Heart left ventricle (tissue), 16 donors: ENCODE measurements around the gene PCDHB6. TPM values are rescaled to one million over a fixed set of nuclear protein-coding genes. Genes with fewer than 3 reads are reported as not detected.
A peak's percentile ranks its signal among the peaks of the same experiment; 100 is the strongest.
"Not testable (repeated sequence)": the region's sequence is repeated elsewhere in the genome, so short reads cannot be mapped to it uniquely, and the experiment has no call there.

Experiments used
- ATAC-seq, 4 donors: fragments of 200-7000 bp; cut with Tn5 transposase; one replicate each; pipeline ENCODE4 v1.9.1; 2020 to 2022; ENCODE audit warnings: moderate library complexity in 4 of 4, mild to moderate bottlenecking in 3 of 4, moderate number of reproducible peaks in 1 of 4
- DNase-seq, 5 donors: peaks; one replicate each; pipeline ENCODE4 v3.0.0-alpha.2; 2020
- H3K27ac ChIP-seq, 12 donors: fragments of 200-600 bp; sonication (generic) in 4 of 12; one replicate each; pipeline versions ENCODE4 v1.5.0 to v1.8.0; 2016 to 2022; ENCODE audit warnings: mild to moderate bottlenecking in 2 of 12
- H3K27me3 ChIP-seq, 9 donors: fragments of 200-600 bp; sonication (generic) in 2 of 9; one replicate each; pipeline versions ENCODE4 v1.5.1 to v1.8.0; 2016 to 2022; ENCODE audit warnings: mild to moderate bottlenecking in 3 of 9
- H3K36me3 ChIP-seq, 9 donors: fragments of 200-600 bp; sonication (generic) in 2 of 9; one replicate each; pipeline versions ENCODE4 v1.5.0 to v1.8.0; 2018 to 2022; ENCODE audit warnings: mild to moderate bottlenecking in 2 of 9
- H3K4me1 ChIP-seq, 12 donors: fragments of 200-600 bp; sonication (generic) in 4 of 12; one replicate each; pipeline versions ENCODE4 v1.5.0 to v1.8.0; 2016 to 2022; ENCODE audit warnings: mild to moderate bottlenecking in 3 of 12
- H3K4me3 ChIP-seq, 12 donors: fragments of 200-600 bp; sonication (generic) in 4 of 12; one replicate each; pipeline versions ENCODE4 v1.5.0 to v1.8.0; 2017 to 2022; ENCODE audit warnings: mild to moderate bottlenecking in 9 of 12, moderate library complexity in 4 of 12
- H3K9me3 ChIP-seq, 12 donors: fragments of 200-600 bp; sonication (generic) in 4 of 12; one replicate each; pipeline versions ENCODE4 v1.5.0 to v1.8.0; 2016 to 2022; ENCODE audit warnings: mild to moderate bottlenecking in 1 of 12
- CTCF ChIP-seq, 12 donors: fragments of 200-600 bp; sonication (generic) in 4 of 12; IDR thresholded peaks; one replicate each; pipeline versions ENCODE4 v1.5.0 to v1.8.0; 2018 to 2022; ENCODE audit warnings: antibody characterized with exemption in 12 of 12, mild to moderate bottlenecking in 5 of 12
- POLR2A ChIP-seq, 2 donors: fragments of 450-650 bp; IDR thresholded peaks; one replicate each; pipeline ENCODE4 v1.6.1; 2017; ENCODE audit warnings: antibody characterized with exemption in 2 of 2, mild to moderate bottlenecking in 2 of 2, moderate library complexity in 2 of 2
- WGBS, 4 donors: extraction: QIAGEN DNeasy Blood & Tissue Kit in 2 of 4; methylation state at CpG; one replicate each; pipeline versions ENCODE4 v1.1.5 to v1.1.7; 2013 to 2018; 5-methylcytosine and 5-hydroxymethylcytosine counted together
- intact Hi-C, 10 donors: fragments of 100-400 bp; cut with DNase I; formaldehyde crosslinking; loops; one replicate each; pipeline versions ENCODE4 v1.11.1 to v1.14.2; 2022
- polyA plus RNA-seq, 2 donors: library from polyadenylated mRNA; stranded (reverse); fragments of 200-250 nt; gene quantifications; one replicate each; pipeline ENCODE4 v1.2.3, GENCODE V29; 2013
- total RNA-seq, 9 donors: library from RNA; depleted of rRNA in 2 of 9; stranded (reverse); fragments of >200 nt in 2 of 9; fragmentation: NEBNext Ultra II Directional in 3 of 9; extraction: Animal tissue kit (Norgen Biotek cat#: 25700) in 3 of 9; gene quantifications; one replicate each; pipeline versions ENCODE4 v1.1.0 to v1.2.4, GENCODE V29; 2016 to 2023
- donor health status: ischemic (EF 13 %, LVEDD 7.1; RV severe dilation, severe dysfunction).
- donor health status: healthy with polysubstance abuse.
- donor health status: DM: no; HTN: yes; CAD: no.
- donor health status: DM: no; HTN: no; CAD: no.
- donor health status: ischemic (EF 25% LVEDD 6.9; RV normal size, moderate dysfunction).
- donor health status: ischemic (EF 25% LVEDD 5.7; RV mildly dilated, moderate dysfunction).
- donor health status: healthy.
- donor health status: DM: yes; HTN: yes; CAD: no.
- donor health status: ischemic (EF 35%, LVEDD 5.7; RV mildly dilated, moderate dysfunction).
- donor health status: nonischemic (EF 11% LVEDD 7.7; RV severe dilation, severe dysfunction).
- donor health status: DM: yes; HTN: yes; CAD: no.
- donor health status: PGD.
- donor health status: ischemic (EF 29% LVEDD 5.4; RV normal size, mild dysfunction).
- donor health status: nonischemic (EF 23%, LVEDD 6.1; RV moderate dilation, normal function).

Gene PCDHB6
- total and polyA plus RNA-seq, 11 donors, result 0.16 to 1.1 (median 0.44) TPM

- Histone ChIP-seq H3K4me1 (no peaks in the 10 kb centered on the region), H3K36me3 (no peaks in the 10 kb centered on the region), H3K27ac (no peak within 1 kb of the TSS), H3K27me3 (peaks cover 0 to 47% (median 22%) of the 10 kb centered on the region in 9 donors), H3K4me3 (peak within 1 kb of the TSS in 10 of 12 donors; percentile 6 to 56 (median 25)), H3K9me3 (peaks cover 0 to 63% (median 19%) of the 10 kb centered on the region in 12 donors)
- TF ChIP-seq CTCF (IDR thresholded peaks at IDR 0.05), result peak in 11 of 12 donors; percentile 31 to 55 (median 42)
- TF ChIP-seq POLR2A (IDR thresholded peaks at IDR 0.05), result no peak
- intact Hi-C loops, result loop anchor here in 3 of 10 donors (10.0 kb wide), 1 partner anchor 392 kb away; no protein-coding TSS in a partner anchor
- 24 to 32% (median 29%) methylated on average over 20 of the region's 20 CpGs for WGBS, 4 donors
- DNase-seq (no peak), ATAC-seq (no peak)
Observed at GRCh38 chr5:141172381-141173204, 22.7 kb downstream of the PCDHB6 start, which contains the start of gene PCDHB7. TSS of gene PCDHB7 (plus strand) at chr5:141172644. CDS start at chr5:141172836, 192 bp downstream.

DNA sequence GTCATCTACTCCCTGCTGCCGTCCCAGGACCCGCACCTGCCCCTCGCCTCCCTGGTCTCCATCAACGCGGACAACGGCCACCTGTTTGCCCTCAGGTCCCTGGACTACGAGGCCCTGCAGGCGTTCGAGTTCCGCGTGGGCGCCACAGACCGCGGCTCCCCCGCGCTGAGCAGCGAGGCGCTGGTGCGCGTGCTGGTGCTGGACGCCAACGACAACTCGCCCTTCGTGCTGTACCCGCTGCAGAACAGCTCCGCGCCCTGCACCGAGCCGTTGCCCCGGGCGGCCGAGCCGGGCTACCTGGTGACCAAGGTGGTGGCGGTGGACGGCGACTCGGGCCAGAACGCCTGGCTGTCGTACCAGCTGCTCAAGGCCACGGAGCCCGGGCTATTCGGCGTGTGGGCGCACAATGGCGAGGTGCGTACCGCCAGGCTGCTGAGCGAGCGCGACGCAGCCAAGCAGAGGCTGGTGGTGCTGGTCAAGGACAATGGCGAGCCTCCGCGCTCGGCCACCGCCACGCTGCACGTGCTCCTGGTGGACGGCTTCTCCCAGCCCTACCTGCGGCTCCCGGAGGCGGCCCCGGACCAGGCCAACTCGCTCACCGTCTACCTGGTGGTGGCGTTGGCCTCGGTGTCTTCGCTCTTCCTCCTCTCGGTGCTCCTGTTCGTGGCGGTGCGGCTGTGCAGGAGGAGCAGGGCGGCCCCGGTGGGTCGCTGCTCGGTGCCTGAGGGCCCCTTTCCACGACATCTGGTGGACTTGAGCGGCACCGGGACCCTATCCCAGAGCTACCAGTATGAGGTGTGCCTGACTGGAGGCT, 24.6 kb downstream of the PCDHB6 start:
- Histone ChIP-seq H3K9me3 (peaks cover 0 to 74% (median 19%) of the 10 kb centered on the region in 12 donors), H3K27me3 (peaks cover 0 to 51% (median 31%) of the 10 kb centered on the region in 9 donors)
- ATAC-seq, H3K36me3 ChIP-seq, H3K4me1 ChIP-seq, H3K4me3 ChIP-seq, H3K27ac ChIP-seq, DNase-seq: not testable (repeated sequence)
- WGBS, 4 donors, result 34 to 38% (median 35%) methylated on average over 40 to 79 of the region's 79 CpGs
- intact Hi-C loops, result loop anchor here in 3 of 10 donors (10.0 kb wide), 1 partner anchor 390 kb away; no protein-coding TSS in a partner anchor

DNA sequence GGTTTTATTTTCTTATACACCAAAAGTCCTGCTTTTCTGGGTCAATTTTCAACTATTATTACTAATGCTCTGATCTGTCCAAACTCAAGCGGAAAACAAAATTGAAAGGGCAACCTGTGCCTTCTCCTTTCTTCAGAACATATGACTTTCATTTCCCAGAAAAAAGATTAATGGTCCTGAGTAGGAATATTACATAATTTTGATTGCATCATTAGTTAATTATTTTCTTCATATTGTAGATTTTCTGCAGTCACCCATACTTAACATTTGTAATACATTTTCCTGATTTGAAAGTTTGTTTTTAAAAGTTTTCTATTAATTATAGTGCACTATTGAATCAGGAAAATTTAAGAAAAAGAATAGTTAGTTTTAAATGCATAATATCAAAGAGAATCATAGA, 26.1 kb downstream of the PCDHB6 start:
- no peak for DNase-seq
- no peak overlapping the region for H3K4me3 ChIP-seq
- H3K4me1 ChIP-seq, result no peaks in the 10 kb centered on the region
- H3K36me3 ChIP-seq, result no peaks in the 10 kb centered on the region
- WGBS, 4 donors, result 62 to 77% (median 63%) methylated on average over 1 of the region's 1 CpG
- intact Hi-C loops, result loop anchor here in 3 of 10 donors (10.0 kb wide), 1 partner anchor 389 kb away; no protein-coding TSS in a partner anchor
- H3K27me3 ChIP-seq, result peaks cover 0 to 63% (median 33%) of the 10 kb centered on the region in 9 donors
- no peak for ATAC-seq
- H3K27ac ChIP-seq, result no peak overlapping the region
- TF ChIP-seq POLR2A (IDR thresholded peaks at IDR 0.05) (no peak), CTCF (IDR thresholded peaks at IDR 0.05) (no peak)
- peaks cover 0 to 75% (median 21%) of the 10 kb centered on the region in 12 donors for H3K9me3 ChIP-seq

DNA sequence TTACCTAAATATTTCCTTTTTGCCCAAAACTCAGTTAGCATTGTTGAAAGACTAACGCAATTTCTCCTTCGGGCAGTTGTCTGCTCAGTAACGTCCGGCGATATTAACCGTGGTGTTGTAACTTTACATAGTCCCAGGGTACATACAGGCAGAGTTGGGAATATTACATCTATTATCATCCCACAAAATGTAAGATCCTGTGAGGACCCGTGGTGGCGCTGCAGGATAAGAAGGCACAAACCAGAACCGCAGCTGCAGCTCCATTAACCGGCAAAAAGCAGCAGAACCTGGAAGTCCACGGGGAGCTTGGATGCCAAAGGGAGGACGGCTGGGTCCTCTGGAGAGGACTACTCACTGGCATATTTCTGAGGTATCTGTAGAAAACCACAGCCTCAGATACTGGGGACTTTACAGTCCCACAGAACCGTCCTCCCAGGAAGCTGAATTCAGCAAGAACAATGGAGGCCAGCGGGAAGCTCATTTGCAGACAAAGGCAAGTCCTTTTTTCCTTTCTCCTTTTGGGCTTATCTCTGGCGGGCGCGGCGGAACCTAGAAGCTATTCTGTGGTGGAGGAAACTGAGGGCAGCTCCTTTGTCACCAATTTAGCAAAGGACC, 27.8 kb downstream of the PCDHB6 start, which contains the start of gene PCDHB8:
PCDHB8 (plus strand) TSS at position 214 of the 615 bp plus-strand sequence; CDS start at position 459, 245 bp downstream.
- intact Hi-C loops, result loop anchor here in 3 of 10 donors (10.0 kb wide), 1 partner anchor 387 kb away; no protein-coding TSS in a partner anchor
- ATAC-seq, result peak in 3 of 4 donors; percentile 55 to 88 (median 71)
- H3K4me3 ChIP-seq, result peak within 1 kb of the TSS in 3 of 12 donors; percentile 19 to 48 (median 40)
- not testable (repeated sequence) for DNase-seq, H3K36me3 ChIP-seq, H3K4me1 ChIP-seq, H3K27ac ChIP-seq
- H3K27me3 ChIP-seq, result peaks cover 0 to 71% (median 33%) of the 10 kb centered on the region in 9 donors
- peaks cover 0 to 79% (median 27%) of the 10 kb centered on the region in 12 donors for H3K9me3 ChIP-seq
- WGBS, 4 donors, result 17 to 27% (median 23%) methylated on average over 14 to 15 of the region's 18 CpGs
- peak in 5 of 12 donors; percentile 5 to 52 (median 8) for TF ChIP-seq CTCF (IDR thresholded peaks at IDR 0.05)

DNA sequence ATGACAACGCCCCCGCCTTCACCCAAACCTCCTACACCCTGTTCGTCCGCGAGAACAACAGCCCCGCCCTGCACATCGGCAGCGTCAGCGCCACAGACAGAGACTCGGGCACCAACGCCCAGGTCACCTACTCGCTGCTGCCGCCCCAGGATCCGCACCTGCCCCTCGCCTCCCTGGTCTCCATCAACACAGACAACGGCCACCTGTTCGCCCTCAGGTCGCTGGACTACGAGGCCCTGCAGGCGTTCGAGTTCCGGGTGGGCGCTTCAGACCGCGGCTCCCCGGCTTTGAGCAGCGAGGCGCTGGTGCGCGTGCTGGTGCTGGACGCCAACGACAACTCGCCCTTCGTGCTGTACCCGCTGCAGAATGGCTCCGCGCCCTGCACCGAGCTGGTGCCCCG, 29.5 kb downstream of the PCDHB6 start:
- H3K4me3 ChIP-seq, DNase-seq, H3K4me1 ChIP-seq, ATAC-seq, H3K27ac ChIP-seq, H3K36me3 ChIP-seq: not testable (repeated sequence)
- WGBS, 4 donors, result 33 to 37% (median 36%) methylated on average over 31 to 36 of the region's 39 CpGs
- H3K9me3 ChIP-seq, result peaks cover 0 to 78% (median 24%) of the 10 kb centered on the region in 12 donors
- intact Hi-C loops, result loop anchor here in 3 of 10 donors (10.0 kb wide), 1 partner anchor 385 kb away; no protein-coding TSS in a partner anchor
- H3K27me3 ChIP-seq, result peaks cover 0 to 76% (median 33%) of the 10 kb centered on the region in 9 donors

GRCh38 chr5:141179876-141180275, 30.0 kb downstream of the PCDHB6 start:
- Histone ChIP-seq H3K27me3 (peaks cover 0 to 75% (median 29%) of the 10 kb centered on the region in 9 donors), H3K9me3 (peaks cover 0 to 78% (median 26%) of the 10 kb centered on the region in 12 donors)
- H3K4me3 ChIP-seq, DNase-seq, H3K36me3 ChIP-seq, H3K4me1 ChIP-seq, ATAC-seq, H3K27ac ChIP-seq: not testable (repeated sequence)
- WGBS, 4 donors, result 23 to 41% (median 34%) methylated on average over 3 to 32 of the region's 32 CpGs
- intact Hi-C loops, result loop anchor here in 5 of 10 donors (5.0 to 10.0 kb wide), 2 partner anchors 382 to 385 kb away; no protein-coding TSS in a partner anchor
